SH-SY5Y (cell line): ENCODE measurements around the gene ALPK3.

Experiments
- GATA2 ChIP-seq: IDR thresholded peaks from 2 replicates; pipeline ENCODE4 v1.6.1; 2011; ENCODE audit warnings: mild to moderate bottlenecking, low read depth, low read length
- GATA3 ChIP-seq: IDR thresholded peaks from 2 replicates; pipeline ENCODE4 v1.6.1; 2011; ENCODE audit warnings: low read depth, mild to moderate bottlenecking, low read length, moderate library complexity

DNA sequence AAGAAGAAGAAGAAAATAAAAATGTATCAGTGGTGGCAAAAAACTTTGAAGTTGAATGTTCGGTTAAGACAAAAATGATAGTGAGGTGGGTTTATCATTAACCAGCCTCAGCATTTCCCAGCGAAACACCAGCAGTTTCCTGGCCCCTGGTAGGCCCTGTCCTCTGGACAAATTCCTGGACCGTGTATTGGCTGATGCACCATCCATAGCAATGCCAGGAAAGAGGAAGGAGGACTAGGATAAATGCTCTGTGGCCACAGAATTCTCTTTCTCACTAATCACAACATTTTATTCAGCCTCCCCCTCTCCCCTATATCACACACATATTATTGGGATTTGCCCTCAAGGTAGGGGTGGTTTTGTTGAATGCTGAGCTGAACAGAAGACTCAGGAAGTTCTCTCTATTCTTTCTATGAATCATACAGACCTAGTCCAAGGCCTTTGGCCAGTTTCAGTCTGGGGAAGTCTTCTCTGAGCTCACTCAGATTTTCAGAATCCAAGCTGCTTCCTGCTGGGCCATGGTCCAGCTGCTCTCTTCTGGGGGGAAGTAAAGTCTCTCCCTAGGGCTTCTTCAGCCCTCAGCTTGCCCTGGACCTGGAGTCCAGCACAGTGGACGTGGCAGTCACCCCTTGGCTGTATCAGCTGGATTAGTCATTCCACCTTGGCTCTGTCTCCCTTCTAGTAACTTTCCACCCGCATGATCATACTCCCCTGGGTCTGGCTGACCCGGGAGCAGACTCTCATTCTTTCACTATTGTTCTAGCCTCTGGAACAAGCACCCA is 94.9 kb downstream of the ALPK3 start:
- TF ChIP-seq GATA2, result no peak
- TF ChIP-seq GATA3, result no peak
